Choroid plexus epithelial cell (primary cell): ENCODE measurements around the gene MYO3A.

Experiments
- DNase-seq: peaks from one replicate; pipeline ENCODE4 v3.0.0-alpha.2; 2010; ENCODE audit warnings: low read depth
- H3K4me3 ChIP-seq: 2 replicates; pipeline ENCODE4 v1.5.1; 2011; ENCODE audit warnings: low read depth, mild to moderate bottlenecking, control low read depth, low read length, moderate library complexity
- TF ChIP-seq, protein P1 (sequence below): conservative IDR thresholded peaks from 2 replicates; pipeline ENCODE4 v1.5.1; 2011; ENCODE audit warnings: low read depth, mild to moderate bottlenecking, control low read depth, inconsistent platforms, low read length, moderate library complexity

Gene MYO3A

DNA sequence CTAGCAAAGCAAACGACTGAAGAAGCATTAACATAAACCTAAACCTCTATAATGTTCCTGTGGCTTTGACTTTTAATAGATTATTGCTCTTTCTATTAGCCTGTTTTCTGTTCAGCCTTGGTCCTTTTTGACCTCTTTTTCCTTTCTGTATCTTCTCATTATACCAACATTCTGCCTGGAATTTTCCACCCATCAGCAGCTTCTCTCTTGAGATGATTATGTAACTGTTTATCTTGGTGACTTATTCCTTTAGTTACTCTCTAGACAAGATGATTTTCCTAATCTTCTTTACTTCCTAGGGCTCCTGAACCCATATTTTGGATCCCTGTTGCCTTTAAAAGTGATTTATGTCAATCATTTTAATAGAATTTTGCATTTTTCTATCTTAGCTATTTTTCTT, 81.1 kb downstream of the MYO3A start:
- no peak for DNase-seq
- TF ChIP-seq, protein P1, sequence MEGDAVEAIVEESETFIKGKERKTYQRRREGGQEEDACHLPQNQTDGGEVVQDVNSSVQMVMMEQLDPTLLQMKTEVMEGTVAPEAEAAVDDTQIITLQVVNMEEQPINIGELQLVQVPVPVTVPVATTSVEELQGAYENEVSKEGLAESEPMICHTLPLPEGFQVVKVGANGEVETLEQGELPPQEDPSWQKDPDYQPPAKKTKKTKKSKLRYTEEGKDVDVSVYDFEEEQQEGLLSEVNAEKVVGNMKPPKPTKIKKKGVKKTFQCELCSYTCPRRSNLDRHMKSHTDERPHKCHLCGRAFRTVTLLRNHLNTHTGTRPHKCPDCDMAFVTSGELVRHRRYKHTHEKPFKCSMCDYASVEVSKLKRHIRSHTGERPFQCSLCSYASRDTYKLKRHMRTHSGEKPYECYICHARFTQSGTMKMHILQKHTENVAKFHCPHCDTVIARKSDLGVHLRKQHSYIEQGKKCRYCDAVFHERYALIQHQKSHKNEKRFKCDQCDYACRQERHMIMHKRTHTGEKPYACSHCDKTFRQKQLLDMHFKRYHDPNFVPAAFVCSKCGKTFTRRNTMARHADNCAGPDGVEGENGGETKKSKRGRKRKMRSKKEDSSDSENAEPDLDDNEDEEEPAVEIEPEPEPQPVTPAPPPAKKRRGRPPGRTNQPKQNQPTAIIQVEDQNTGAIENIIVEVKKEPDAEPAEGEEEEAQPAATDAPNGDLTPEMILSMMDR: no peak
- H3K4me3 ChIP-seq: no peak overlapping the region

DNA sequence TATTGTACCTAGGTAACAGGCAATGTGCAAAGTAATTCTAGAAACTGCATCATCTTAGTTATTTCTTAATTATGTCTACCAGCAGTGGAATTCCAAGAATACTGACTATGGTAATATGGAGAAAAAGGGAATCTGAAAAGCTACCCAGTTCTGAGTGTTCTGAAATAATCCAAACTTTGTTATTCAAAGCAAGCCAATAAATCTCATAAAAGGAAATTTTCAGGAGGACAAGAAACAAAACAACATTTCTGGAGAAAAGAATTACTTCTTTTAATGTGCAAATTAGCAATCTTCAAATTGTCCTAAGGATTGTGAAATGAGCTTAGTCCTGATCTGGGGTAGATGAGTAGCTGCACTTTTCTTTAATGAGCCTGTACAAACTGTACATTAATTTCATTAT, 88.8 kb downstream of the MYO3A start:
- no peak for DNase-seq
- TF ChIP-seq, protein P1: no peak

GRCh38 chr10:26024303-26024702, 90.3 kb downstream of the MYO3A start:
- H3K4me3 ChIP-seq: no peak overlapping the region
- no peak for DNase-seq
- TF ChIP-seq, protein P1: no peak

More for the DNA sequence above, 88.8 kb downstream of the MYO3A start:
- no peak overlapping the region for H3K4me3 ChIP-seq

GRCh38 chr10:26025523-26025922, 91.5 kb downstream of the MYO3A start:
- no peak overlapping the region for H3K4me3 ChIP-seq
- TF ChIP-seq, protein P1: no peak
- no peak for DNase-seq

- H3K4me3 ChIP-seq: no peak overlapping the region
- TF ChIP-seq, protein P1: no peak
- DNase-seq: no peak
Measured at GRCh38 chr10:26029858-26030257, 95.8 kb downstream of the MYO3A start.

GRCh38 chr10:26031300-26031699, 97.3 kb downstream of the MYO3A start:
- DNase-seq: no peak
- H3K4me3 ChIP-seq: no peak overlapping the region
- TF ChIP-seq, protein P1: no peak

DNA sequence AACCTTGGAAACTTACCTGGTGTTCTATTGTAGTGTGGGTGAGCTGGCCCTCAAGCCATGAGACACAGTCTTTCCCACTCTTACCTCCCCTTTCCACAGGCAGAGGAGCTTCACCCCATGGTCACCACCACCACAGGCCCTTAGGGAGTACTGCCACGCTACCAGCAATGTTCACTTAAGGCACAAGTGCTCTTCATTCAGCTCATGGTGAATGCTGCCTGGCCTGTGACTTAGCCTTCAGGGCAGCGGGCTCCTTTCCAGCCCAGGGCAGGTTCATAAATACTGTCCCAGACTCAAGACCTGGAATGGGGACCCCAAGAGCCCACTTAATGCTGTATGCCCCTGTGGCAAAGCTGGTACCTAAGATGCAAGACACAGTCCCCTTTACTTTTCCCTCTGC, 109.4 kb downstream of the MYO3A start:
- no peak overlapping the region for H3K4me3 ChIP-seq
- no peak for DNase-seq
- TF ChIP-seq, protein P1: no peak
